Activated T-helper 1 cell treated with anti-CD3 and anti-CD28 coated beads, Interleukin-12 subunit alpha, Interleukin-12 subunit beta, Interleukin-2, Interleukin-4 antibody, amounts not matched to agents 30 ng/mL and 10 ng/mL and 1 ng/mL, durations not matched to agents 14 hours and 24 hours and 36 hours (primary cell): Measurements from ENCODE around the gene DUSP23. TPM values are rescaled to one million over a fixed set of nuclear protein-coding genes. Genes with fewer than 3 reads are reported as not detected.
A peak's percentile ranks its signal among the peaks of the same experiment; 100 is the strongest.

Experiments used
- DNase-seq: peaks from one replicate; pipeline ENCODE4 v3.0.0; 2021; ENCODE audit warnings: low spot score
- H3K27ac Mint-ChIP-seq: one replicate; pipeline ENCODE4 v1.8.0; 2021; ENCODE audit warnings: mild to moderate bottlenecking, mixed read lengths
- H3K27me3 Mint-ChIP-seq: one replicate; pipeline ENCODE4 v1.8.0; 2022; ENCODE audit warnings: mild to moderate bottlenecking, moderate library complexity, mixed read lengths; ENCODE audit not compliant: insufficient read depth
- H3K36me3 Mint-ChIP-seq: one replicate; pipeline ENCODE4 v1.8.0; 2021; ENCODE audit warnings: low read depth, mixed read lengths
- H3K4me1 Mint-ChIP-seq: one replicate; pipeline ENCODE4 v1.8.0; 2021; ENCODE audit warnings: low read depth, mixed read lengths
- H3K4me3 Mint-ChIP-seq: one replicate; pipeline ENCODE4 v1.8.0; 2021; ENCODE audit warnings: mild to moderate bottlenecking, moderate library complexity, mixed read lengths
- H3K9me3 Mint-ChIP-seq: one replicate; pipeline ENCODE4 v1.8.0; 2021; ENCODE audit warnings: mixed read lengths
- intact Hi-C: fragments of 100-400 bp; cut with micrococcal nuclease; formaldehyde crosslinking; loops from one replicate; pipeline ENCODE4 v1.15.1; 2024
- total RNA-seq: library from RNA; stranded (reverse); gene quantifications from 2 replicates; pipeline ENCODE4 v1.2.3, GENCODE V29; 2022

DUSP23 gene
- 22.4 and 23.4 TPM in 2 replicates for total RNA-seq

DNA sequence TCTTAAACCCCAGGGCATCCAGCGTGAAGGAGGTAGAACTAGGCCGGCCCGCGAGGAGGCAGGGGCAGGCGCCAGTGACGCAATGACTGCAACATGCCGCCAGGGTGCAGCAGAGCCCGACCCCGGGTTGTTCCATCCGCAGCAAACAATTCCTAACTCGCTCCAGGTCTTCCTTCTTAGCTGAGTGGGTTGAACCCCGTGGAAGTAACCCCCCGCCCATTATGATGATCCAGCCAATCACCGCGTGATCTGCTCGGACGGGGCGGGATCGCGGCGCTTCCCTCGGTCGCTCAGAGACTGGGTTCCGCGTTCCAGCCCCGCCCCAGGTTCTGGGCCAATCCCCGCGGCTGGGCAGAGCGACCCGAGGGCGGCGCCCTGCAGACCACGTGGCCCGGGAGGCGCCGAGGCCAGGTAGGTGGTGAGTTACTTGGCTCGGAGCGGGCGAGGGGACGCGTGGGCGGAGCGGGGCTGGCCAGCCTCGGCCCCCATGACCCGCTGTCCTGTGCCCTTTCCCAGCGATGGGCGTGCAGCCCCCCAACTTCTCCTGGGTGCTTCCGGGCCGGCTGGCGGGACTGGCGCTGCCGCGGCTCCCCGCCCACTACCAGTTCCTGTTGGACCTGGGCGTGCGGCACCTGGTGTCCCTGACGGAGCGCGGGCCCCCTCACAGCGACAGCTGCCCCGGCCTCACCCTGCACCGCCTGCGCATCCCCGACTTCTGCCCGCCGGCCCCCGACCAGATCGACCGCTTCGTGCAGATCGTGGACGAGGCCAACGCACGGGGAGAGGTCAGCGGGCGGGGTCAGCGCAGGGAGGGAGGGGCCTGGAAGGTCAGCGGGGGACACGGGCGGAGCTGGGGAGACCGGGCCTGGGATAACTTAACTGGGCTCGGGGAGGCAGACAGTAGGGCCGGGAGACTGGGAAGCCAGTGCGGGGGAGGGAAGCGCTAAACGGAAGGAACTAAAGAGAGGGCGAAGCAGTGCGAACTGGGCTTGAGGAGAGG, at the start of gene DUSP23:
Gene DUSP23 (plus strand): TSS at position 380 of the 1,000 bp plus-strand sequence. CDS start 139 bp downstream, at position 519.
- Mint-ChIP-seq H3K27ac (peak within 1 kb of the TSS; percentile 63), H3K4me3 (peak within 1 kb of the TSS; percentile 82), H3K27me3 (peaks cover 9% of the 10 kb centered on the region), H3K9me3 (no peaks in the 10 kb centered on the region), H3K36me3 (peaks cover 1% of the 10 kb centered on the region), H3K4me1 (peaks cover 7% of the 10 kb centered on the region)
- peak; percentile 94 for DNase-seq
- intact Hi-C loops: loop anchor here (1.0 to 10.0 kb wide), 10 partner anchors 17 to 704 kb away; partner anchors contain the start of genes AIM2, DCAF8, IGSF8 and PIGM

DNA sequence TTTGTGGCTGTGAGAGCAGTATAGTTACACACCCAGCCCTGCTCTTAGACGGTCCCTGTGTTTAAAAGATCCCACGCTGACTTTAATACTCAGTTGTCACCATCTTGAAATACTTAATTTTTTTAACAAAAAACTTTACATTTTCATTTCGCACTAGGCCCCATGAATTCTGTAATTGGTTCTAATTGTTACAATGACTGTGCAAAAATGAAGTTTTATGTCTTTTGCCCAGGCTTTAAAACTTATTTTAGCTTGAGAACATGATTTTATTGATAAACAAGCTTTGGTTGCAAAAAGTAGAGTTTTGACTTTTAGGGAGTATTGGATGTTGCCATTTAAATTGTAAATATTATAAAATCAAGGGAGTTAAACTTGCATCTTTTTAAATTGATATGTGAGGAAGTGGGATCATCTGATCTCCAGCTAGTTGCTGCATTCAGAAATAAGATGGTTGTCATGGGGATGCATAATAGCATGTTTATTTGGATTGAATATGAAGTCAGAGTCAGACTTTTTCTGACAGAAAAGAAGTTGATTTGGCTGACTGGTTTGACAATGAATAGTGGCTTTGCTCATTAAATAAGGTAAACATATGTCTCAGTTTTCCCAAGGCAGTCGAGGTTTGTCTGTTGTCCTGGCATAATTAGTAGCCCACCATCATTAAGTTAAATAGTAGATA, 43.4 kb upstream of the DUSP23 start:
- no peaks in the 10 kb centered on the region for H3K9me3 Mint-ChIP-seq
- no peaks in the 10 kb centered on the region for H3K36me3 Mint-ChIP-seq
- no peak overlapping the region for H3K4me3 Mint-ChIP-seq
- H3K27me3 Mint-ChIP-seq: peaks cover 3% of the 10 kb centered on the region
- no peak for DNase-seq
- intact Hi-C loops: no loop called here
- H3K27ac Mint-ChIP-seq: no peak overlapping the region
- no peaks in the 10 kb centered on the region for H3K4me1 Mint-ChIP-seq

DNA sequence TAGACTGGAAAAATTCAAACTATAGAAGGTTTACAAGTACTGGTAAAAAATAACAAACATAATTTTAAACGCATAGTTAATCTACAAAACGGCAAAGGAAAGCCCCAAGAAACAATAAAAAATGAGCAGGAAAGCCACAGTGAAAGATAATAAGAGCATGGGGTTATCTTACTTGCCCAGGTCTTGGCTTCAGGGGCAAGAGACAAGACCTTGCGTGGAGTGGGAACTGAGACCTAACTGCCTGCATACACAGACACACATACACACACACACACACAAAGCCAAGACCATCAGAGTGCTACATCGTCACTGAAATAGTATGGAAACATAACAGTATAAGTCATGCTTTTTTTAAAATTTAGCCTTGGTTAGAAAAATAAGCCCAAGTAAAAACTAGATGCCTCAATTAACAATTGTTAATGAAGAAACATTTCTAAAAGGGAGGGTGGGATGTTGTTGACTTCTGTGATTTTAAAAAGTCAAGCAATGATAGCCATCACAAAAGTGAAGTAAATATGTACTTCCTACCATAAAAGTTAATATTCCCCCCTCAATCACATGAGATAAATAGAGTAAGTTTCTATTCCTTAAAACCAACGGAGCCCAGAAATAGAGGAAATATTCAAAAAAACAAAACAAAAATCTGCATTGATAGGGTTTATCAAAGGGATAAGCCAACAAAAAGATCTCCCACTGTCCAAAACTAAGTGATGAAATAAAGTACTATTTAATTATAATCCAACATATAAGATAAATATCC, 36.9 kb upstream of the DUSP23 start:
- H3K27ac Mint-ChIP-seq: no peak overlapping the region
- no peak for DNase-seq
- no peaks in the 10 kb centered on the region for H3K9me3 Mint-ChIP-seq
- H3K27me3 Mint-ChIP-seq: peaks cover 6% of the 10 kb centered on the region
- intact Hi-C loops: no loop called here
- H3K4me3 Mint-ChIP-seq: no peak overlapping the region
- H3K4me1 Mint-ChIP-seq: no peaks in the 10 kb centered on the region
- no peaks in the 10 kb centered on the region for H3K36me3 Mint-ChIP-seq

DNA sequence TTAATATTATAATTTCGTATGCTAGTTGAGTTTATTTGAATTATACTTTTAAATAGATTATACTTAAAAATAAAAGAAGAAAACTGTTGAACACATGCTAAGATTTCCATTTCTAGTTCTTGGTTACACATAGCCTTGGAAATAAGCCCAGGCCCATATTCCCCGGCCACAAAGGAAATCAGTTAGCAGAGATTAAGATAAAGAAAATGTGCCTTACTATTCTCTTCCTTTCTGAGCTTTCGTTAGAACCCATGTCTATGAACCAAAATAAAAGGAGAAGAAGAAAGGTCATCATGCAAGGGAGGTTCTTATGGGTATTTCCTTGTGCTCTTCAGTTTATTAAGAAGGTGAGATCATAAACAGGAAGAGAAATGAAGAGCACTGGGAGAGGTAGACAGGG, 34.1 kb upstream of the DUSP23 start:
- intact Hi-C loops: no loop called here
- no peak overlapping the region for H3K27ac Mint-ChIP-seq
- H3K9me3 Mint-ChIP-seq: no peaks in the 10 kb centered on the region
- peaks cover 6% of the 10 kb centered on the region for H3K27me3 Mint-ChIP-seq
- no peak for DNase-seq
- no peaks in the 10 kb centered on the region for H3K4me1 Mint-ChIP-seq
- no peak overlapping the region for H3K4me3 Mint-ChIP-seq
- no peaks in the 10 kb centered on the region for H3K36me3 Mint-ChIP-seq

DNA sequence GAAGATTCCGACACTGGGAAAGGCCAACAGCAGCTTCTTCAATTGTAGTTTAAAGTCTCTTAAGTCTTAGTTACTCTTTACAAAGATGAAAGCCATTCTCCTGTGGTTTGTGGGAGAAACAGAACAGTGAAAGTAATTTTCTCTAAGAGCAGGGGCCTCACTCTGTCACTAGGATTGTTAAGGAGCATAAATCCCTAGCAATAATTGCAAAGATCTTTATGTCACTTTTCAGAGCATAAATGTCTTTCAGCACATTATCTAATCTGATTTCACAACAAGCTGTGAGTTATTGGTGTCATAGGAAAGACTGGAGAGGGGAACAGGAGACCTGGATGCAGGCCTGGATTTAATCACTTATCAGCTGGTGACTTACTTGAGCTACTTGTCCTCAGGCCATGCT, 32.4 kb upstream of the DUSP23 start:
- no peaks in the 10 kb centered on the region for H3K36me3 Mint-ChIP-seq
- intact Hi-C loops: no loop called here
- H3K9me3 Mint-ChIP-seq: no peaks in the 10 kb centered on the region
- DNase-seq: no peak
- no peaks in the 10 kb centered on the region for H3K4me1 Mint-ChIP-seq
- H3K27ac Mint-ChIP-seq: no peak overlapping the region
- H3K4me3 Mint-ChIP-seq: no peak overlapping the region
- peaks cover 4% of the 10 kb centered on the region for H3K27me3 Mint-ChIP-seq

DNA sequence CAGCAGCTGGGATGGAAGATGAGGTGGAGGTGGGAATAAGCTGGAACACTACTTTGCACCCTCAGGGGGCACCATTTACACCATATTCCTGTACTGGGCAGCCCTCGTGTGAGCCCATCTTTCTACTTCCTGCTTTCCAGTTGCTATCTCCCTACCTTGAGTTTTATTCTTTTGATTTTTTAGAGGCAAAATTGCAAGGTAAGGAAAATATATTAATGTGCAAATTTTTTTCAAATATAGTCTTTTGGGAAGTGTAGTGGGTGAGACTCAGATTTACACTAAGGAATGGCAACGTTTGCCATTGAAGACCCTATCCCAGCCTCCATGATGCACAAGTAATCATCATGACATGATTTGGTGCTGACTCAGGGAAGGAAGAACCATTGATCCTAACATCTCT, 31.1 kb upstream of the DUSP23 start:
- Mint-ChIP-seq H3K9me3 (no peaks in the 10 kb centered on the region), H3K4me3 (no peak overlapping the region), H3K36me3 (no peaks in the 10 kb centered on the region), H3K27ac (no peak overlapping the region), H3K4me1 (no peaks in the 10 kb centered on the region), H3K27me3 (peaks cover 4% of the 10 kb centered on the region)
- DNase-seq: no peak
- intact Hi-C loops: no loop called here

DNA sequence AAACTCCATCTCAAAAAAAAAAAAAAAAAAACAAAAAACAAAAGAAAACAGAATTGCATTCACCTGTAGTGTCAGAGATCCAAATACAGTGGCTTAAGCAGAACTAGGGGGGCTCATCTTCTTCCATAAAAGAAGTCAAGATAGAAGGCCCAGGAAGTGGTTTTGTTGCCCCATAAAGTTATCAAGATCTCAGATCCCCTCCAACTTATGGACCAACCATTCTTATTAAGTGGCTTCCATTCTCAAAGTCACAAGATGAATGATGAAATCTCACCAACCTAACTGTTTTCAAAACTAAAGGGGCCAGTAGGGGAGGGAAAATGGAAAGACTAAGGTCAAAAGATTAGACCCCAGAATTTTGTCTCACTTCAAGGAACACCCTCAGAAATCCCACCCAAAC, 30.1 kb upstream of the DUSP23 start:
- intact Hi-C loops: no loop called here
- DNase-seq: no peak
- Mint-ChIP-seq H3K9me3 (no peaks in the 10 kb centered on the region), H3K27me3 (peaks cover 4% of the 10 kb centered on the region), H3K4me1 (no peaks in the 10 kb centered on the region), H3K4me3 (no peak overlapping the region), H3K27ac (no peak overlapping the region), H3K36me3 (no peaks in the 10 kb centered on the region)

DNA sequence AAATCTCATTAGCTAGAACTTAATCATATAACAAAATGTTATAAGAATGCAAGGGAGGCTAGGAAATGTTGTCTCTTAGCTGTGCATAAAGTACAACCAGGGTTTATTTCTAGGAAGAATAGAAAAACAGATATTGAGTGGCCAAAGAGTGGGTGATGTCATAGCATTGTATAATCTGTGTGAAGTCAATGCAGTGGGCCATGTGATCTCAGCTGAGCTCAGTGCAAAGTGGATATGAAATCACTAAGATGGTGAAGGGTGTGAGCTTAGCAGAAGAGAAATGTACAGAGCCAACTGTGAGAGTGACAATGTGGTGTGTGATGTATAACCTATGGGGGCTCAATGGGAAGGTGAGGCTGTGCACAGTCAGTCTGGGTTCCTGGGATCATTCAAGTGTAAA, 29.7 kb upstream of the DUSP23 start:
- H3K36me3 Mint-ChIP-seq: no peaks in the 10 kb centered on the region
- H3K9me3 Mint-ChIP-seq: no peaks in the 10 kb centered on the region
- intact Hi-C loops: no loop called here

DNA sequence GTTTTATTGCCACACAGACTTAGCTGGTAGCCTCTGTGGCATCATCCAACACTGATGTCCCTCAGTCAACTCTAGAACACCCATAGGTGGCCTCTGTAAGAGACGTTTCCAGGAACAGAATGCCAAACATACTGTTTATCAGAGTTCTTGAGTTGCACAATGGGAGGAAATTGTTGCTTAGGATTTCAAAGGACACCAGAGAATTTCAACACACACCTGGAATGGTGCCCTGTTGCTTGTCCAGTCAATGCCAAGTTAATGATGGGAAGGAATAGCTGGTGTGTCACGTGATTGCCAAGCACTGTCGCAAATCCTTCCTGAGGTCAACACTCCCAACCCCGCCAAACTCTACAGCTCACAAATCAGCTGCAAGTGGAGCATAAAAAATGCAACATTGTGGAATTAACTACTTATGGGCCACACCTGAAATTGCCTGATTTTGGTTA, 28.6 kb upstream of the DUSP23 start:
- DNase-seq: no peak
- intact Hi-C loops: no loop called here
- Mint-ChIP-seq H3K36me3 (no peaks in the 10 kb centered on the region), H3K27ac (no peak overlapping the region), H3K9me3 (no peaks in the 10 kb centered on the region), H3K4me3 (no peak overlapping the region), H3K4me1 (no peaks in the 10 kb centered on the region), H3K27me3 (peaks cover 4% of the 10 kb centered on the region)

More for the DNA sequence above, 29.7 kb upstream of the DUSP23 start:
- Mint-ChIP-seq H3K27me3 (peaks cover 4% of the 10 kb centered on the region), H3K27ac (no peak overlapping the region), H3K4me3 (no peak overlapping the region), H3K4me1 (no peaks in the 10 kb centered on the region)
- no peak for DNase-seq

DNA sequence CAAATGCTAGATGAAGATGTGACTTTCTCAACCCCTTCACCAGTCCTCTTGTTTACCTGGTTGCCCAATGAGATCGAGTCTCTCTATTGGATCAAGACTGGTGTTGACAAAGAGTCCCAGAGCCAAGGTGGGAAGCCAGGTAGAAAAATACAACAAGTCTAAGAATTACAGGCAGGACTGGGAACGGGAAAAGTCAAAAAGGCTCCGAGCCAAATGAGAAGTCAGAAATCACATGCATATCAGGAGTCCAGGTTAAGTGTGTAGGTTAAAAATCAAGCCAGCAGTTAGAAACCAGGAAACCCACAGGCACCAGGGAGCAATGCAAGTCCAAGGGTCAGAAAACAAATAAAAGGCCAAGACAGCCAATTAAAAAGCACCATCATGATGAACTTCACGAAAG, 27.4 kb upstream of the DUSP23 start:
- H3K36me3 Mint-ChIP-seq: no peaks in the 10 kb centered on the region
- H3K27me3 Mint-ChIP-seq: peaks cover 4% of the 10 kb centered on the region
- no peaks in the 10 kb centered on the region for H3K9me3 Mint-ChIP-seq
- DNase-seq: no peak
- intact Hi-C loops: no loop called here
- H3K4me1 Mint-ChIP-seq: no peaks in the 10 kb centered on the region
- no peak overlapping the region for H3K27ac Mint-ChIP-seq
- no peak overlapping the region for H3K4me3 Mint-ChIP-seq

DNA sequence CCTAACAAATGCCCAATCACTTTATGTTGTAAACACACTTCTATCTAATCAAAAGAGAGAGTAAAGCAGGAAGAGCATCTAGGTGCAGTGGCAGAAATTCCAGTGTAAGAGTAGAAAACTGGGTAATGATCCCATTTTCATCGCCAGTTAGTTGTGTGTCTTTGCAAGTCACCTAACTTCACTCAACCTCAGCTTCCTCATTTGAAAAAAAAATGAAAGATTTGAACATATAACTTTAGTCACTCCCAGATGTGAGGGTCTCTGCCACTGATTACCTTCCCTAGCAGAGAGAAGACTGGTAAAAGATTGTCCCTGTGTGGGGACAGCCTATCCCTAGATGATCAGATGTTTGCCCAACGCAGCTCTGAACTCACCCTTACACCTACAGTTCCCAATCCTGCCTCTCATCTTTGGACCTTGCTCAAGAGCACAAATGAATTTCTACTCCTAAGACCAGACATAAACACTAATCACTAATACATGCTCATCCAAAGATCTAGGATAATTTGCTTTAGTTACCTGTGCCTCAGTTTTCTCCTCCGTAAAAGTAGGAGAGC, 25.2 kb upstream of the DUSP23 start:
- H3K9me3 Mint-ChIP-seq: no peaks in the 10 kb centered on the region
- peaks cover 4% of the 10 kb centered on the region for H3K27me3 Mint-ChIP-seq
- no peaks in the 10 kb centered on the region for H3K36me3 Mint-ChIP-seq
- no peak for DNase-seq
- no peaks in the 10 kb centered on the region for H3K4me1 Mint-ChIP-seq
- no peak overlapping the region for H3K4me3 Mint-ChIP-seq
- no peak overlapping the region for H3K27ac Mint-ChIP-seq
- intact Hi-C loops: no loop called here

DNA sequence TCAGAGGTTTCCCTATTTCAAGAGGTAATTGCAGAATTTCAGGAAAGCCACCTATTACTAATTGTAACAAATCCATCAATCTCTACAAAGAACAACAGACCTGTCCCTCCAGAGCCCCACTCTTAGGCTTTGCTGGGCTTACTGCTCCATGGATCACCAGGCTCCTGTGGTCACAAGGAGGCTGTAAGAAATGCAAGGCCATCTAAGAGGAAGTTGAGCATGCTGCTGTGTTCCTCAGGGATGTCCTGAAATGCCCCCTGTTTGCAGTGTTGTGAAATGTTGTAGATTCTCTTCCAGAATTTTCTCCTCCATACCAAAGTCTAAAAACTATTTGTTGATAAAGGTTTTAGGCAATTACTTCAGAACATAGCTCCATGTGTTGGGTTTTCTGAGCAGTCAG, 24.4 kb upstream of the DUSP23 start:
- DNase-seq: no peak
- Mint-ChIP-seq H3K36me3 (no peaks in the 10 kb centered on the region), H3K27me3 (peaks cover 4% of the 10 kb centered on the region), H3K4me3 (no peak overlapping the region), H3K9me3 (no peaks in the 10 kb centered on the region), H3K4me1 (no peaks in the 10 kb centered on the region), H3K27ac (no peak overlapping the region)
- intact Hi-C loops: no loop called here
